GM12873 (cell line): Measurements from ENCODE around the gene JMJD7.

Source experiments
- CTCF ChIP-seq: IDR thresholded peaks from 2 replicates; pipeline ENCODE4 v1.5.1; 2012; ENCODE audit warnings: low read depth, mild to moderate bottlenecking, moderate library complexity, low read length, control low read depth; ENCODE audit not compliant: insufficient read depth; ENCODE audit errors: missing control alignments

JMJD7 gene

GRCh38 chr15:41839781-41840491, 12.0 kb downstream of the JMJD7 start:
- no peak for TF ChIP-seq CTCF

GRCh38 chr15:41840673-41841072, 12.8 kb downstream of the JMJD7 start:
- TF ChIP-seq CTCF, result no peak

DNA sequence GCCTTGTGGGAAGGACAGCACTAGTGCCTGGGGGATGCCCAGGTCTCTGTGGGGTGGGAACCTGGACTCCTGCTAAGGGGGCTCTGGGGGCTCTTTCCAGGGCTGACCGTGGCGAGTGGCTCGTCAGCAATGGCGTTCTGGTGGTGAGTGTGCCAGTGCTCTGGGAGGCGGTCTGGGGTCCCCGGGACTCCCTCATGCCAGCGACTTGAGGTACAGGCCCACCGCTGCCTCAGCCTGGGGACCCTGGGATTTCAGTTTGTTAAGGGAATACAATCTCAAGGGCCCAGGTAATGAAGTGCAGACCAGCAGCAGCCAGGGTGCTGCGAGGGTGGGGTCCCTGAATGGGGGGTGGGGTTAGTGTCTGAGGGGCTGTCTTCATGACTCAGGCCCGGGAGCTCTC, 13.2 kb downstream of the JMJD7 start:
- TF ChIP-seq CTCF, result no peak

GRCh38 chr15:41842229-41842628, 14.3 kb downstream of the JMJD7 start:
- TF ChIP-seq CTCF, result no peak

DNA sequence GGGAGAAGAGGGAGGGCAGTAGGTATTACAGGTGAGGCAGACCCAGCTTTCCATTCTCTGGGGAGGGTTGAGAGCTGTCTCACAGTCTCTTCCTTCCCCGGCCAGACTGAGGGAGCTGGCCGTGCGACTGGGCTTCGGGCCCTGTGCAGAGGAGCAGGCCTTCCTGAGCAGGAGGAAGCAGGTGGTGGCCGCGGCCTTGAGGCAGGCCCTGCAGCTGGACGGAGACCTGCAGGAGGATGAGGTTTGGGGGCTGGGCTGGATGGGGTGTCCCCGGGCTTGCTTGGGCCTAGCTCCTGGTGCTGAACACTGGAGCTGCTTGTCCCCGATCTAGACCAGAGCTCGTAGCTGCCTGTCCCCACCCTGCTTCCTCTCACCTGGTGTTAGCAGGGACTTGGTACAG, 15.7 kb downstream of the JMJD7 start:
- no peak for TF ChIP-seq CTCF

DNA sequence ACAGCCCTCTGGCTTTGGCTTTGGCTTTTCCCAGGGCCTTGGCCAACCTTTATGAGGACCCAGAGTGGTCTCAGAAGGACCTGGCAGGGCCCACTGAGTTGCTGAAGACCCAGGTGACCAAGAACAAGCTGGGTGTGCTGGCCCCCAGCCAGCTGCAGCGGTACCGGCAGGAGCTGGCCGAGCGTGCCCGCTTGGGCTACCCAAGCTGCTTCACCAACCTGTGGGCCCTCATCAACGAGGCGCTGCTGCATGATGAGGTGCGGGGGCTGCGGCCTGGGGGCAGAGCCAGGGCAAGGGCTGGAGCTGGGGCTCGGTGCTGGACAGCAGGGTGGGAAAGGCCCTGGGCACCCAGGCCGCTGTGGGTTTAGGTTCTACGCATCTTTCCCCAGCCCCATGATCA, 16.9 kb downstream of the JMJD7 start:
- no peak for TF ChIP-seq CTCF

- TF ChIP-seq CTCF, result no peak
Observed at GRCh38 chr15:41847206-41847605, 19.3 kb downstream of the JMJD7 start.
